PFSK-1 (cell line): ENCODE data around the gene PINK1.

Source experiments
- FOXP2 ChIP-seq: optimal IDR thresholded peaks from 2 replicates; pipeline ENCODE3; 2011; ENCODE audit warnings: borderline replicate concordance, control low read depth, inconsistent platforms; ENCODE audit not compliant: insufficient read depth; ENCODE audit errors: extremely low read length, extremely low read depth
- REST ChIP-seq, 2 experiments: IDR thresholded peaks; 2 replicates each; pipeline versions ENCODE4 v1.6.1 to v1.8.0; 2011 to 2012; ENCODE audit warnings: low read depth in 2 of 2, low read length in 2 of 2, control low read depth in 1 of 2, inconsistent platforms in 1 of 2, mild to moderate bottlenecking in 1 of 2, moderate library complexity in 1 of 2; ENCODE audit not compliant: insufficient read depth in 1 of 2

- no peak for TF ChIP-seq FOXP2
- TF ChIP-seq REST (IDR thresholded peaks at IDR 0.05; ENCODE audit: insufficient read depth in 1 of 2, low read depth in 2 of 2, low read length in 2 of 2): no peak
Observed at GRCh38 chr1:20665726-20666125, 32.5 kb downstream of the PINK1 start.
